Astrocyte of the spinal cord (primary cell): Measurements from ENCODE around the gene PRR15L.

ENCODE experiments used
- DNase-seq: peaks from one replicate; pipeline ENCODE4 v3.0.0; 2011; ENCODE audit warnings: low read depth, low spot score
- H3K4me3 ChIP-seq: 2 replicates; pipeline ENCODE4 v1.5.1; 2011; ENCODE audit warnings: low read depth, mild to moderate bottlenecking, low read length, moderate library complexity
- CTCF ChIP-seq: IDR thresholded peaks from 2 replicates; pipeline ENCODE4 v1.5.1; 2012; ENCODE audit warnings: low read depth, mild to moderate bottlenecking, low read length, inconsistent platforms
- in situ Hi-C: cut with HindIII; loops from 2 replicates; pipeline ENCODE4 v1.10.0; 2017; ENCODE audit warnings: low sequenced_read_pairs

The PRR15L gene

GRCh38 chr17:47982091-47982617 is 24.5 kb upstream of the PRR15L start:
- in situ Hi-C loops: no loop called here
- no peak for TF ChIP-seq CTCF
- DNase-seq: no peak
- no peak overlapping the region for H3K4me3 ChIP-seq

- no peak overlapping the region for H3K4me3 ChIP-seq
- TF ChIP-seq CTCF: no peak
- DNase-seq: no peak
Observed at GRCh38 chr17:47981462-47981861, 23.8 kb upstream of the PRR15L start.

GRCh38 chr17:47980541-47980940 is 22.9 kb upstream of the PRR15L start:
- in situ Hi-C loops: no loop called here
- DNase-seq: no peak
- TF ChIP-seq CTCF: no peak
- no peak overlapping the region for H3K4me3 ChIP-seq

More at GRCh38 chr17:47981462-47981861, 23.8 kb upstream of the PRR15L start:
- in situ Hi-C loops: no loop called here

- peak; percentile 80 for TF ChIP-seq CTCF
- peak; percentile 43 for DNase-seq
- in situ Hi-C loops: no loop called here
- H3K4me3 ChIP-seq: no peak overlapping the region
Observed at GRCh38 chr17:47978324-47978723, 20.6 kb upstream of the PRR15L start.

- in situ Hi-C loops: no loop called here
- no peak for DNase-seq
- TF ChIP-seq CTCF: no peak
- no peak overlapping the region for H3K4me3 ChIP-seq
Observed at GRCh38 chr17:47975823-47976205, 18.1 kb upstream of the PRR15L start.

GRCh38 chr17:47975189-47975822 is 17.6 kb upstream of the PRR15L start:
- no peak for TF ChIP-seq CTCF
- in situ Hi-C loops: no loop called here
- no peak overlapping the region for H3K4me3 ChIP-seq
- no peak for DNase-seq
